CD4-positive, alpha-beta T cell treated with Interleukin-17A for 1 hour (primary cell): ENCODE results near the gene CADM1.

Source experiments
- DNase-seq: peaks from one replicate; pipeline ENCODE4 v3.0.0-alpha.2; 2020

The CADM1 gene

GRCh38 chr11:115198321-115198741 is 305.9 kb downstream of the CADM1 start:
- no peak for DNase-seq

- no peak for DNase-seq
These were observed 306.8 kb downstream of the CADM1 start for GRCh38 chr11:115197433-115197832.

- DNase-seq: no peak
These were observed 307.2 kb downstream of the CADM1 start for GRCh38 chr11:115197031-115197430.

- DNase-seq: no peak
These were observed 309.5 kb downstream of the CADM1 start for GRCh38 chr11:115194802-115195110.

GRCh38 chr11:115193914-115194801 is 310.1 kb downstream of the CADM1 start:
- DNase-seq: peak; percentile 17

- no peak for DNase-seq
These were observed 312.5 kb downstream of the CADM1 start for GRCh38 chr11:115191761-115192160.

- DNase-seq: no peak
These were observed 314.0 kb downstream of the CADM1 start for GRCh38 chr11:115190196-115190595.

- DNase-seq: no peak
These were observed 315.3 kb downstream of the CADM1 start for GRCh38 chr11:115188898-115189278.

- no peak for DNase-seq
These were observed 315.9 kb downstream of the CADM1 start for GRCh38 chr11:115188188-115188897.

GRCh38 chr11:115185931-115186330 is 318.3 kb downstream of the CADM1 start:
- no peak for DNase-seq

GRCh38 chr11:115185507-115185906 is 318.7 kb downstream of the CADM1 start:
- no peak for DNase-seq

- DNase-seq: no peak
These were observed 319.3 kb downstream of the CADM1 start for GRCh38 chr11:115184901-115185300.

- no peak for DNase-seq
These were observed 320.4 kb downstream of the CADM1 start for GRCh38 chr11:115183830-115184229.

GRCh38 chr11:115183136-115183535 is 321.1 kb downstream of the CADM1 start:
- DNase-seq: no peak

- DNase-seq: no peak
These were observed 321.8 kb downstream of the CADM1 start for GRCh38 chr11:115182282-115182955.

GRCh38 chr11:115181538-115181937 is 322.7 kb downstream of the CADM1 start:
- no peak for DNase-seq

GRCh38 chr11:115180272-115180671 is 323.9 kb downstream of the CADM1 start:
- no peak for DNase-seq

GRCh38 chr11:115179636-115180035 is 324.6 kb downstream of the CADM1 start:
- DNase-seq: no peak

GRCh38 chr11:115178705-115179104 is 325.5 kb downstream of the CADM1 start:
- DNase-seq: no peak

GRCh38 chr11:115173136-115173535 is 331.1 kb downstream of the CADM1 start:
- DNase-seq: no peak

- DNase-seq: peak; percentile 25
These were observed 333.9 kb downstream of the CADM1 start for GRCh38 chr11:115170133-115170815.

- DNase-seq: no peak
These were observed 335.0 kb downstream of the CADM1 start for GRCh38 chr11:115169251-115169650.

- DNase-seq: no peak
These were observed 335.5 kb downstream of the CADM1 start for GRCh38 chr11:115168686-115169085.
